Neural cell (in vitro differentiated cells): Measurements from ENCODE around the gene SIL1.

ENCODE experiments used
- CTCF ChIP-seq: fragments of 450-650 bp; IDR thresholded peaks from 2 replicates; pipeline ENCODE4 v1.5.1; 2014; ENCODE audit warnings: antibody characterized with exemption, mild to moderate bottlenecking, moderate library complexity; ENCODE audit not compliant: poor library complexity, severe bottlenecking
- POLR2AphosphoS5 ChIP-seq: IDR thresholded peaks from 2 replicates; pipeline ENCODE4 v1.6.1; 2012
- RAD21 ChIP-seq: fragments of 450-650 bp; conservative IDR thresholded peaks from 2 replicates; pipeline ENCODE4 v1.6.1; 2014; ENCODE audit warnings: antibody characterized with exemption, mild to moderate bottlenecking, moderate library complexity
- REST ChIP-seq: IDR thresholded peaks from 2 replicates; pipeline ENCODE4 v1.6.1; 2012; ENCODE audit warnings: borderline replicate concordance
- TAF1 ChIP-seq: IDR thresholded peaks from 2 replicates; pipeline ENCODE4 v1.6.1; 2012; ENCODE audit warnings: low read depth

- TF ChIP-seq TAF1 (no peak), CTCF (no peak), POLR2AphosphoS5 (no peak), RAD21 (no peak), REST (no peak)
Measured at GRCh38 chr5:139088024-139088423, 110.1 kb downstream of the SIL1 start.
